Fibroblast of villous mesenchyme (primary cell): ENCODE data around the gene LPCAT3. TPM values are rescaled to one million over a fixed set of nuclear protein-coding genes. Genes with fewer than 3 reads are reported as not detected.

Experiments used
- DNase-seq: peaks from one replicate; pipeline ENCODE4 v3.0.0-alpha.2; 2010; ENCODE audit warnings: low read depth
- H3K4me3 ChIP-seq: 2 replicates; pipeline ENCODE4 v1.5.1; 2011; ENCODE audit warnings: low read depth, mild to moderate bottlenecking, low read length
- CTCF ChIP-seq: IDR thresholded peaks from 2 replicates; pipeline ENCODE4 v1.5.1; 2012; ENCODE audit warnings: low read depth, mild to moderate bottlenecking, low read length; ENCODE audit not compliant: insufficient read depth
- total RNA-seq: library from RNA; depleted of rRNA; stranded (reverse); fragments of >200 nt; gene quantifications from 2 replicates; pipeline ENCODE4 v1.2.3, GENCODE V29; 2012

The LPCAT3 gene
- total RNA-seq, 1 donor, result 26.3 TPM

DNA sequence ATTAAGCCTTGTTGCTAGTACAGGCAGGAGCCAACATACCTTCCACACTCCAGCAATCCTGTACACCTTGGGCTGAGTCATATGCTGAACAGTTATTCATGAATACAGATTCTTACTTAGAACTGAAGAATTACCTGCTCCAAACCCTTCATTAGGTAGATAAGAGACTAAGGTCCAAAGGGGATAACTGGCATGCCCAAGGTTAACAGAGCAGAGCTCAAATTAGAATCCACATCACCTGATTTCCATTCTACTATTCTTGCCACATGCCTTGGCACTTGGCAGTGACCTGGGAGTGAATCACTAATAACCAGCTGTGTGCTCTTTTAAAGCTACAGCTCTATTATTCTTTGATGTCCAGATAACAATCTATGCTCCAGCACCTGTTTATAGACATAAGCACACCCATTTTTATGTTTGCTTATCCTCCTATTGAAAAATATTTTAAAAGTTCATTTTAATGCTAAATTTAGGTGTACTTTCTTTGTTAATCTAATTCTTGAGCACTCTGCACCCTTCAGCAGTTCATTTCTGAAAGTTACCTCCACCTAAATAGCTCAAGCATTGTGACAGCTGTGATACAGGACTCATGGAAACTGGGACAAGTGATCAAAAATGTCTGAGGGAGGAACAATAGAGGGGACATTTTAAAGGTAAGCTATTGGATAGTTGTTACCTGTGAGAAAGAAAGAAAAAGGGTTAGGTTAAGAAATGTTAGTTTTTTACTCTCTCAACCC, 19.4 kb downstream of the LPCAT3 start:
- no peak overlapping the region for H3K4me3 ChIP-seq
- no peak for DNase-seq
- TF ChIP-seq CTCF, result no peak

DNA sequence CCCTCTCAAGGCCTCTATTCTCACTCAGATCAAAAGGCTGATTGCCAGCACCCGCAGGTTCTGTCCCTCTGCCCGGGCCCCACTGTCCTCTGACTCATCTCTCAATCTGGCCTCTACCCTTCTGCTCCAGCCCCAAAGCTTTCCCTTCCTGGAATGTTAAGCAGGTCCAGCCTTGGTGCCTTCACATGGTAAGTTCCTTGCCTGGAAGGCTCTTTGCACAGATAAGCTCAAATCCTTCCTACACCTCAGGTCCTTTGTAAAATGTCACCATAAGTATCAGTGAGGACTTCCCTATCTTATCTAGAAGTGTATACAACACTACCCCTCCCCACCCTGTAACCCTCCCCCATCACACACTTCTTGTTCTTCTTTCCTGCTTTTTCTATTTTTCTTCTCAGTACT, 22.2 kb downstream of the LPCAT3 start:
- H3K4me3 ChIP-seq, result no peak overlapping the region
- no peak for TF ChIP-seq CTCF
- DNase-seq, result peak; percentile 70

- DNase-seq, result no peak
- H3K4me3 ChIP-seq, result no peak overlapping the region
- no peak for TF ChIP-seq CTCF
Observed at GRCh38 chr12:6987956-6988553, 30.2 kb downstream of the LPCAT3 start.

- no peak overlapping the region for H3K4me3 ChIP-seq
- no peak for DNase-seq
- no peak for TF ChIP-seq CTCF
Observed at GRCh38 chr12:6982532-6982931, 35.7 kb downstream of the LPCAT3 start.

GRCh38 chr12:6981152-6982052, 36.9 kb downstream of the LPCAT3 start:
- no peak for TF ChIP-seq CTCF
- no peak overlapping the region for H3K4me3 ChIP-seq
- no peak for DNase-seq

GRCh38 chr12:6980740-6981139, 37.5 kb downstream of the LPCAT3 start:
- no peak for TF ChIP-seq CTCF
- DNase-seq, result no peak
- H3K4me3 ChIP-seq, result no peak overlapping the region
